Aorta (tissue), 5 donors: ENCODE data around the gene COX20. TPM values are rescaled to one million over a fixed set of nuclear protein-coding genes. Genes with fewer than 3 reads are reported as not detected.
"Not testable (repeated sequence)": the region's sequence is repeated elsewhere in the genome, so short reads cannot be mapped to it uniquely, and the experiment has no call there.

ENCODE experiments used
- ATAC-seq: fragments of 200-7000 bp; cut with Tn5 transposase; one replicate; pipeline ENCODE4 v1.9.1; 2022; ENCODE audit warnings: moderate library complexity; ENCODE audit not compliant: low FRiP score
- DNase-seq, 2 donors: peaks; one replicate each; pipeline ENCODE4 v3.0.0-alpha.2; 2020
- H3K27ac ChIP-seq, 2 donors: one replicate each; pipeline ENCODE4 v1.5.1; 2013; ENCODE audit warnings: low read length in 2 of 2, mild to moderate bottlenecking in 2 of 2, moderate library complexity in 2 of 2, control low read depth in 1 of 2, inconsistent platforms in 1 of 2, low read depth in 1 of 2
- H3K27me3 ChIP-seq, 2 donors: one replicate each; pipeline ENCODE4 v1.6.1; 2013; ENCODE audit warnings: control low read depth in 1 of 2, low read length in 1 of 2, mild to moderate bottlenecking in 1 of 2, moderate library complexity in 1 of 2; ENCODE audit not compliant: insufficient read depth in 2 of 2, control insufficient read depth in 1 of 2
- H3K36me3 ChIP-seq, 2 donors: one replicate each; pipeline ENCODE4 v1.6.1; 2013; ENCODE audit warnings: control low read depth in 1 of 2, low read length in 1 of 2, mild to moderate bottlenecking in 1 of 2; ENCODE audit not compliant: insufficient read depth in 2 of 2, control insufficient read depth in 1 of 2
- H3K4me1 ChIP-seq, 2 donors: one replicate each; pipeline ENCODE4 v1.6.1; 2013; ENCODE audit warnings: low read length in 2 of 2, control low read depth in 1 of 2, mild to moderate bottlenecking in 1 of 2, moderate library complexity in 1 of 2; ENCODE audit not compliant: insufficient read depth in 2 of 2, control insufficient read depth in 1 of 2
- H3K4me3 ChIP-seq, 2 donors: one replicate each; pipeline ENCODE4 v1.5.1; 2013; ENCODE audit warnings: low read length in 2 of 2, control low read depth in 1 of 2, mild to moderate bottlenecking in 1 of 2
- H3K9me3 ChIP-seq: one replicate; pipeline ENCODE4 v1.6.1; 2013; ENCODE audit warnings: mild to moderate bottlenecking, low read length; ENCODE audit not compliant: control insufficient read depth
- WGBS, 2 donors: extraction: QIAGEN DNeasy Blood & Tissue Kit; methylation state at CpG; one replicate each; pipeline ENCODE4 v1.1.7; 2013; 5-methylcytosine and 5-hydroxymethylcytosine counted together
- intact Hi-C, 2 donors: fragments of 100-400 bp; cut with DNase I; formaldehyde crosslinking; loops; one replicate each; pipeline versions ENCODE4 v1.14.2 to v1.15.0; 2022
- long read RNA-seq, 2 donors: library from polyadenylated mRNA; unstranded; transcript quantifications; one replicate each; pipeline ENCODE4 v2.0.0, GENCODE V29; 2020 to 2021
- polyA plus RNA-seq, 2 donors: library from polyadenylated mRNA; stranded (reverse); fragments of 200-250 nt; gene quantifications; one replicate each; pipeline ENCODE4 v1.2.3, GENCODE V29; 2013
- total RNA-seq, 2 donors: library from RNA; stranded (reverse); fragmentation: NEBNext Ultra II Directional; extraction: Animal tissue kit (Norgen Biotek cat#: 25700); gene quantifications; one replicate each; pipeline ENCODE4 v1.2.1, GENCODE V29; 2021
- donor health status: healthy with polysubstance abuse.
- donor health status: Bipolar disorder and iron deficiency.
- donor health status: DM: no; HTN: no; CAD: no.
- donor health status: DM: no; HTN: no; CAD: no.
- donor health status: DM: yes; HTN: yes; CAD: no.

Gene COX20
- total RNA-seq = 10 to 100 TPM; 22.8 to 29.7 TPM
- 100 to 1,000 TPM in 1 of 2 donors, 10 to 100 TPM in 1; 73.7 to 110 TPM for polyA plus RNA-seq
- long read RNA-seq, donor 1, transcript COX20-203 (4 exons, 2,631 nt) = major isoform, 64 of 150 reads
- long read RNA-seq, donor 1, transcript COX20-204 (3 exons, 2,616 nt) = minor isoform, 8 of 150 reads
- long read RNA-seq, donor 1, transcript COX20-202 (3 exons, 1,005 nt) = minor isoform, 49 of 150 reads
- long read RNA-seq, donor 1, partial matches to known transcripts = 14 of 150 reads
- long read RNA-seq, donor 1, other reads (novel, unspliced or antisense) = 13 of 150 reads
- long read RNA-seq, donor 2, transcript COX20-202 (3 exons, 1,005 nt) = minor isoform, 14 of 46 reads
- long read RNA-seq, donor 2, transcript COX20-203 (4 exons, 2,631 nt) = major isoform, 21 of 46 reads
- long read RNA-seq, donor 2, partial matches to known transcripts = 0 of 46 reads
- long read RNA-seq, donor 2, other reads (novel, unspliced or antisense) = 10 of 46 reads

- H3K9me3 ChIP-seq = no peaks in the 10 kb centered on the region
- intact Hi-C loops = loop anchor here (2.0 to 10.0 kb wide), 5 partner anchors 27 to 183 kb away; partner anchors contain the start of gene DESI2 (in 2 of the 2)
- H3K27ac ChIP-seq = peak within 1 kb of the TSS; percentile 97
- H3K27me3 ChIP-seq = no peaks in the 10 kb centered on the region
- peak within 1 kb of the TSS; percentile 92 to 98 for H3K4me3 ChIP-seq
- peaks cover 3 to 6% of the 10 kb centered on the region in 2 donors for H3K4me1 ChIP-seq
- 1% methylated on average over 64 to 77 of the region's 77 CpGs for WGBS, 2 donors
- peak; percentile 94 to 96 for DNase-seq
- ATAC-seq = peak; percentile 95
- no peaks in the 10 kb centered on the region for H3K36me3 ChIP-seq
Measured at GRCh38 chr1:244835276-244836134, at the start of gene COX20. Gene COX20 (plus strand): TSS chr1:244835658. CDS start chr1:244835715, 57 bp downstream.

GRCh38 chr1:244788493-244789275 lies 46.8 kb upstream of the COX20 start:
- Histone ChIP-seq H3K4me3 (no peak overlapping the region), H3K27me3 (no peaks in the 10 kb centered on the region), H3K9me3 (no peaks in the 10 kb centered on the region), H3K36me3 (no peaks in the 10 kb centered on the region), H3K27ac (no peak overlapping the region), H3K4me1 (no peaks in the 10 kb centered on the region)
- intact Hi-C loops = no loop called here
- ATAC-seq (no peak), DNase-seq (peak in 1 of 2 donors; percentile 60)
- 70 to 81% methylated on average over 23 of the region's 23 CpGs for WGBS, 2 donors

DNA sequence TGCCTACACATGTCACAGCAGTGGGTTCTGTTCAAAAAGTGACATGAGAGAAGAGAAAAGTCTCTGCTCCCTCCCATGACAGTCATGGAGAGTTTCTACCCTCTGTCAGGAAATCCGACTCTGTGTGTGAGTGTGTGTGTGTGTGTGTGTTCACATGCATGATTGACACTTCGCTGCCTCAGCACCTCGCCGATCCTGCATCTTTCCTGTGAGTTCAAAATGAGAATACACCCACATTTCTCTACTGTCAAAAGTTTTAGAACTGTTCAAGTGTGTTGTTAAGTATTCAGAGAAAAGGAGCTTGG lies 46.2 kb upstream of the COX20 start:
- H3K27ac ChIP-seq = no peak overlapping the region
- H3K36me3 ChIP-seq = no peaks in the 10 kb centered on the region
- peak in 1 of 2 donors; percentile 53 for DNase-seq
- intact Hi-C loops = no loop called here
- ATAC-seq = no peak
- H3K9me3 ChIP-seq = no peaks in the 10 kb centered on the region
- H3K4me1 ChIP-seq = no peaks in the 10 kb centered on the region
- 69 to 78% methylated on average over 4 of the region's 4 CpGs for WGBS, 2 donors
- no peak overlapping the region for H3K4me3 ChIP-seq
- H3K27me3 ChIP-seq = no peaks in the 10 kb centered on the region

DNA sequence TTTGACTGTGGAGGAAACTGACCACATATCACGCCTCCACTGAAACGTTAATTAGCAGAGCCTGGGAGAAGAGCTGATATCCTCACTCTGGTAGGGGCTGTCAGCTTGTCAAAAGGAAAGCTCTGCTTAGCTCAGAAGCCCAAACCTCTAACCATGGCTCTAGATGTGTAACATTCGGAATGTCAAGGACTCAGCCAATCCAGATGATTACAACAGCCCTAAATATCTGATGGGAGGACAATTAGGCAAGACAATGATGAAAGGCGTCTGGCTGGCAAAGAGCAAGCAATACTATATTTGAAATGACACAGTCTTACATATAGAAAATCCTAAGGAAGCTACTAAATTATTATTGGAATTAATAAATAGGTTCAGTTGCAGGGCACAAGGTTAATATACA lies 45.7 kb upstream of the COX20 start:
- intact Hi-C loops = no loop called here
- 69 to 73% methylated on average over 4 of the region's 4 CpGs for WGBS, 2 donors
- ATAC-seq = no peak

DNA sequence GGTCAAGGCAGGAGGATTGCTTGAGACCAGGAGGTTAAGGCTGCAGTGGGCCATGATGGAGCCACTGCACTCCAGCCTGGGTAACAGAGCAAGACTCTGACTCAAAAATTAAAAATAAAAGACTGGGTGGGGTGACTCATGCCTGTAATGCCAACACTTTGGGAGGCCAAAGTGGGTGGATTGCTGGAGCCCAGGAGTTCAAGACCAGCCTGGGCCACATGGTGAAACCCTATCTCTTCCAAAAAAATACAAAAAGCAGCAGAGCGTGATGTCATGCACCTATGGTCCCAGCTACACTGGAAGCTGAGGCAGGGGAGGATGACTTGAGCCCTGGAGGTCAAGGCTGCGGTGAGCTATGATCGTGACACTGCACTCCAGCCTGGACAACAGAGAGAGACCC lies 44.4 kb upstream of the COX20 start:
- no peaks in the 10 kb centered on the region for H3K27me3 ChIP-seq
- no peak overlapping the region for H3K27ac ChIP-seq
- intact Hi-C loops = no loop called here
- 95 to 97% methylated on average over 3 of the region's 3 CpGs for WGBS, 2 donors
- no peak for DNase-seq
- H3K4me1 ChIP-seq = no peaks in the 10 kb centered on the region
- no peaks in the 10 kb centered on the region for H3K36me3 ChIP-seq
- no peak overlapping the region for H3K4me3 ChIP-seq
- no peaks in the 10 kb centered on the region for H3K9me3 ChIP-seq
- no peak for ATAC-seq

More for the DNA sequence above, 45.7 kb upstream of the COX20 start:
- DNase-seq = no peak
- H3K27me3 ChIP-seq = no peaks in the 10 kb centered on the region
- no peak overlapping the region for H3K27ac ChIP-seq
- H3K4me1 ChIP-seq = no peaks in the 10 kb centered on the region
- no peaks in the 10 kb centered on the region for H3K9me3 ChIP-seq
- H3K36me3 ChIP-seq = no peaks in the 10 kb centered on the region
- no peak overlapping the region for H3K4me3 ChIP-seq

DNA sequence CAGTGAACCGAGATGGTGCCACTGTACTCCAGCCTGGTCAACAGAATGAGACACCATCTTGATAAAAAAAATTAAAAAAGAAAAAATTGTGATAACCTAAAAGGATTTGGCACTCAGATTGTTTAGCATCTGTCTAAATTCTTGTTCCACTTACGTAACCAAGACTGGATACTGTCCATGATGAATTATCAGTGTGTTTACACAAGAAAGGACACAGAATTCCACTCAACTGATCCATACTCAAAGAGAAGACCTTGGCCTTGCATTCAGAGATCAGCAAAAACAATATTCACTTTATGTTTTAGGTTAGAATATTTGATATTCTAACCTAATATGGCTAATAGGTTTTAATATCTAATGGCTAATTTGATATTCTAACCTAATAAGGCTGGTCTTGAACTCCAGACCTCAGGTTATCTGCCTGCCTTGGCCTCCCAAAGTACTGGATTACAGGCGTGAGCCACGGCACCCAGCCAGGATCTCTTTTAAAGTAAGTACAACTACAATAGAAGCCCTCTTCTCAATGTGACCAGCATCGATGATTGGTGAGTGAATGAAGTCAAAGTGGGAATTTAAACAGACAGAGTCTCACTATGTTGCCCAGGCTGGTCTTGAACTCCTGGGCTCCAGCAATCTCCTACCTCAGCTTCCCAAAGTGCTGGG lies 43.1 kb upstream of the COX20 start:
- WGBS, 2 donors = 71 to 74% methylated on average over 5 of the region's 5 CpGs
- no peaks in the 10 kb centered on the region for H3K27me3 ChIP-seq
- H3K9me3 ChIP-seq = no peaks in the 10 kb centered on the region
- H3K36me3 ChIP-seq = no peaks in the 10 kb centered on the region
- no peak overlapping the region for H3K27ac ChIP-seq
- intact Hi-C loops = no loop called here
- no peak overlapping the region for H3K4me3 ChIP-seq
- DNase-seq (no peak), ATAC-seq (no peak)
- H3K4me1 ChIP-seq = no peaks in the 10 kb centered on the region

DNA sequence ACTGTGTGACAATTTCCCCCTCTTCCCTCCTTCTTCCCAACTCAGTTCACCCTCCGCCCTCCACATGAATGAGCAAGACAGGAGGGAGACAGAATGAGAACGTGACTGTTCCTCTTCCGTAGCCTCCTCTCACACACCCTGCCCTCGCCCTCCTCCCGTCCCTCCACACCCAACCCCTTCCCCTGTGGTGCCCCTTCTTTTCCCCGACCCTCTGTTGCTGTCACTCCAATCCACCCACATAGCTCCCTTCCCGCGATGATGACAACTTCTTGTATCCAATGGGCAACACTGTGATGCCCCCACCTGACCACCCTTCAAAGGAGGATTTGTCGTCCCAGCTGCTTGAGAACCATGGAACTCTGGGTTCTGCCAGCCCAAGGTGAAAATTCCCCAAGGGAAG lies 41.4 kb upstream of the COX20 start:
- Histone ChIP-seq H3K4me3 (no peak overlapping the region), H3K27me3 (no peaks in the 10 kb centered on the region), H3K27ac (no peak overlapping the region), H3K4me1 (no peaks in the 10 kb centered on the region), H3K36me3 (no peaks in the 10 kb centered on the region), H3K9me3 (no peaks in the 10 kb centered on the region)
- WGBS, 2 donors = 89 to 94% methylated on average over 8 to 9 of the region's 9 CpGs
- intact Hi-C loops = no loop called here
- DNase-seq (no peak), ATAC-seq (no peak)

- H3K9me3 ChIP-seq, H3K4me3 ChIP-seq, DNase-seq, H3K36me3 ChIP-seq, H3K27ac ChIP-seq, H3K4me1 ChIP-seq, ATAC-seq, intact Hi-C loops, H3K27me3 ChIP-seq: not testable (repeated sequence)
- 90 to 91% methylated on average over 6 of the region's 6 CpGs for WGBS, 2 donors
Measured at GRCh38 chr1:244794516-244794915, 40.9 kb upstream of the COX20 start.
